Loucy (cell line): ENCODE results near the gene PLEKHG4B.

Source experiments
- CTCF ChIP-seq: fragments of 200-600 bp; sonication (generic); conservative IDR thresholded peaks from 2 replicates; pipeline ENCODE4 v1.5.1; 2014; ENCODE audit warnings: mild to moderate bottlenecking, antibody characterized with exemption, low read length
- EZH2phosphoT487 ChIP-seq: fragments of 200-600 bp; IDR thresholded peaks from 2 replicates; pipeline ENCODE4 v1.6.1; 2018; ENCODE audit warnings: antibody characterized with exemption, mild to moderate bottlenecking, moderate library complexity, borderline replicate concordance

DNA sequence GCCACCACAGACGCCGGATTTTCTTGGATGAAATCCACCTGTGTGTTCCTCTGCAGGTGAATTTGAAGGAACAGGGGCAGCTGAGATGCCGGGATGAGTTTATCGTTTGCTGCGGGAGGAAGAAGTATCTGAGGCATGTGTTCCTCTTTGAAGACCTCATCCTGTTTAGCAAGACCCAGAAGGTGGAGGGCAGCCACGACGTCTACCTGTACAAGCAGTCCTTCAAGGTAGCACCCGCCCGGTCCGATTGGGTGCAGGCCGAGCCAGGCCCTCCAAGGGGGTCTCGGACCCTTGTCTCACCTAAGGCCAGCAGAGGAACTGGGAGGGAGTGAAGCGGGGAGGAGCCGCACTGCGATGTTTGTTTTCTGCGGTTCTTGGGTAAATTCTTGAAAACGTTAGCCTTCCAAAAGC lies 80.9 kb downstream of the PLEKHG4B start:
- TF ChIP-seq CTCF: no peak
- TF ChIP-seq EZH2phosphoT487: no peak
